HG03565 (cell line): ENCODE measurements around the gene ERI3.

Experiments used
- ATAC-seq: cut with Tn5 transposase; IDR thresholded peaks from one replicate; pipeline ENCODE4 v1.9.1; 2021; ENCODE audit warnings: mild to moderate bottlenecking, moderate library complexity; ENCODE audit not compliant: unreplicated experiment

ERI3 gene

DNA sequence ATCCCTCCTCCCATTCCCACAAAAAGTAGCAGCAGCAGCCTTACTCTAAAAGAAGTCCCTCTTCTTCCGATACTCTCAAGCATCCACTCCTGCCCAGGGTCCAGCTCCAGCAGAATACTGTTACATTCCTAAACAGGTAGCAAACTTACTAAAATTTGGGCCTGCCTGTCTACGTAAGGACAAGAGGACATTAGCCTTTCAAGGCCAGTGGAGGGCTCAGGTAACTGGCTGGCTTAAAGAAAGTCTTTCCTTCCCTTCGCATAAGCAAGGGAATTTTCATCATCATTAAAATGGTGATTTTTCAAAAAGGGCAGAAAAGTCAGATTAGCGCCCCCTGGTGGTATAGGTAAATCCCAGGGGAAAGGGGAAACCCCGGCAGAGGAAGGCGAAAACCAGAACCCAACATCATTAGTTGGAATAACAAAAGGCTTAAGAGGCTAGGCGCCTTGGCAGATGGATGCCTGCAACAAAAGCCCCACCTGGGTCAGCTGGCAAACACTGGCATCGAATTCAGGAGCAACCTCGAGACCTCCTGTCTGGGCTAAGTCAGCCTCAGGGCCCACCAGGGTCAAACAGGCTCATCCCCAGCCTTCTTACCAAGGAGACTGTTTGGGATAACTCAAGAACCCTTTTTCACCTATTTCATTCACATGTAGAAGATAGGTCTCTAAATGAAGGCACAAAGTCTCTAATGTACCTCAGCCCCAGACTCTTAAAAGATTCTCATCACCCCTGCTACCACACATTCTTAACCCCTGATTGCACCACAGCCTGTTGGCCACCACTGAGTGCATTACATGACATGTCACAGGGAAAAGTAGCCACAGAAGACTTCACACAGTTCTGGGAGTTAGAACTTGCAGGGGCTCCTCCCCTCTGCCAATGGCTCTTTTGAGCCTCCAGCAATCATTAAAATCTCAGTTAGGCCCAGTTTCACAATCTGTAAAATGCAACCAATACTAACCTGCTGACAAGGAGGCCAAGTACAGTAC, 36.7 kb downstream of the ERI3 start:
- no peak for ATAC-seq

DNA sequence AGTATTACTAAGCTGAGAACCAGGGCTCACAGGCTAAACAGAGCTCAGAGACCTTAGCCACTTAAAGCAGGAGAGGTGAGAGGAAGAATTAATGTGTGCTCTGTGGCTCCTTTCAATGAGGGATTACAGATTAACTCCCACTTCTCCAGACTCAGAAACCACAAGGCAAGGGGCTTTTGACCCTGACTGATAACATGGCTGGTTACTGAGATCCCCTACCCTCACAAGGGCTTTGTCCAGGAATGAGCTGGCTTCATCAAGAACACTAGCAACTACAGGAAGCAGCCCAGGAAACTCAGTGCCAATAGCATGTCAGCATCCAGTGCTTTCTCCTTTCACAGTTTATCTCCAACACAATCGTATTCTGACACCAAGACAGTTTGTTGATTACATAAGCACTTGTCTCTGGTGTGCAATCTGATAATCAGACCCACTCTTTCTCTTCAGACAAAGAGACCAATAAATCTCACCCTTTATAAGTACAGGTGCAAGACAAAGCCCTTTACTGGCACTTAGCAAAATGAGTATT, 38.8 kb downstream of the ERI3 start:
- no peak for ATAC-seq

GRCh38 chr1:44315521-44315920, 39.5 kb downstream of the ERI3 start:
- no peak for ATAC-seq

DNA sequence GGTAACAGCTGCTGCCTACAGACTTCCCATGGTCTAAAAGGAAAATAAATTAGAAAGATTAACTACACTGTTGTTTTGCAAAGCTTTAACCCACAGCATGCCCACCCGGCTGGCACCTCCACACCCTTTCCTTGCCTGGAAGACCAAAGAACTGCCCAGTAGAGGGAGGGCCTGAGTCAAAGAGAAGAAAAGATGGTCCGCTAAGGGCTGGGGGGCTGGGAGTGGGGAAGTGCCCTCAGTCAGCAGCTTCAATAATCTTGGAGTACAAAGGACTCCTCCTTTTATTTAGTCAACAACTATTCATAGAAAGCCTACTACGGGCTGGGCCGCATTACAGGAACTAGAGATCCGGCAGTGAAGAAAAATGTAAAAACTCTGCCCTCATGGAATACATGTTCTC, 40.6 kb downstream of the ERI3 start:
- no peak for ATAC-seq

- no peak for ATAC-seq
Measured at GRCh38 chr1:44313265-44313918, 41.7 kb downstream of the ERI3 start.

GRCh38 chr1:44312399-44313196, 42.5 kb downstream of the ERI3 start:
- ATAC-seq, result no peak

DNA sequence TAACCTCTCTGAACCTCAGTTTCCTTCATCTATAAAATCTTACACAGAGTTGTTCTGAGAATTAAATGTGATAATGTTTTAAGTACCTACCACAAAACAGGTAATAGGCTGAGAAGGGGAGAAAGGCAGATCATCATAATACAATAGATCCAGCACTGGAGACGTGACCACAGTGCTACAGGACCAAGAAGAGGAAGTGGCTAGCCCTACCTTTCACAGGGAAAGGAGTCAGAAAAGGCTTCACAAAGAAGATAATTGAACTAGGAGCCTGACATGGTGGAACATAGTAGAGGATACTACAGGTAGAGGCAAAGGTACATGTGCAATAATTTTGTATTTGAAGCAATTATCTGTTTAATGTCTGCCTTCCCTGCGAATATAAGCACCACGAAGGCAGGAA, 45.1 kb downstream of the ERI3 start:
- ATAC-seq, result no peak

GRCh38 chr1:44305962-44306422, 49.1 kb downstream of the ERI3 start:
- no peak for ATAC-seq

GRCh38 chr1:44303532-44303931, 51.5 kb downstream of the ERI3 start:
- no peak for ATAC-seq

DNA sequence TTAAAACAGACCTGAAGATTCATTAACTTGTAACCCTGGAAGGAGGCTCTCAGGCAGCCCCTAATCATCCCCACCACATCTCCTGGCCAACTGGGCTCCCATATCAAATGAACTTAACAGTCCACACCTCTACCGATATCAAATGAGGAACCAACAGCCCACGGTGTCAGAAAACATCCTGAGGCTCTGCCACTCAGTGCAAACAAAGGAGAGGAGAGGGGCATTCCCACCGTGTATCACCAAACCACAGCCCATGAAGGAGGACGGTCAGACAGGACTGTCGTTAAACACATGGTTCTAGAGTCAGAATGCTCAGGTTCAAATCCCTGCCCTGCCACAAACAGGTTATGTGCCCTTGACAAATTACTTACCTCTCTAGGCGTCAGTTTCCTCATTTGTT, 52.5 kb downstream of the ERI3 start:
- no peak for ATAC-seq

GRCh38 chr1:44301442-44301841, 53.6 kb downstream of the ERI3 start:
- ATAC-seq, result no peak

- no peak for ATAC-seq
Measured at GRCh38 chr1:44300852-44301251, 54.2 kb downstream of the ERI3 start.

GRCh38 chr1:44297695-44298400, 57.2 kb downstream of the ERI3 start:
- ATAC-seq, result no peak

DNA sequence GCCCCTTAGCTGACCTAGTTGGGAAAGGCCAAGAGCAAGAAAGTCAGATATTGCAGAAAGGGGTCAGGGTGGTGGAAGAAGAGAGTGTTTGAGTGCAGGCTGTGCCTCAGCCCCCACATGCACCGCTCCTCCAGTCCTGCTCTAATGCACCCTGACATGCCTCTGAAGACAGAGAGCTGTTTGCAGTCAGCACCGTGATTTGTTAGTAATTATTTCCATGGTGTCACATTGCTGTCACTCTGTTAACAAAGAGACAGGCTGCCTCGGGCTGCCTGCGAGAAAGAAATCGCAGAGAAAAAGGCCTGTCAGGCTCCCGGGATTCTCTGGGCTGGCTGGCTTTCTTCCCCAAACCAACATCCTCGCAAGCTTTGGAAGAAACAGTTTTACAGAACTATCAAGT, 58.3 kb downstream of the ERI3 start:
- no peak for ATAC-seq

GRCh38 chr1:44296086-44296485, 59.0 kb downstream of the ERI3 start:
- ATAC-seq, result no peak

DNA sequence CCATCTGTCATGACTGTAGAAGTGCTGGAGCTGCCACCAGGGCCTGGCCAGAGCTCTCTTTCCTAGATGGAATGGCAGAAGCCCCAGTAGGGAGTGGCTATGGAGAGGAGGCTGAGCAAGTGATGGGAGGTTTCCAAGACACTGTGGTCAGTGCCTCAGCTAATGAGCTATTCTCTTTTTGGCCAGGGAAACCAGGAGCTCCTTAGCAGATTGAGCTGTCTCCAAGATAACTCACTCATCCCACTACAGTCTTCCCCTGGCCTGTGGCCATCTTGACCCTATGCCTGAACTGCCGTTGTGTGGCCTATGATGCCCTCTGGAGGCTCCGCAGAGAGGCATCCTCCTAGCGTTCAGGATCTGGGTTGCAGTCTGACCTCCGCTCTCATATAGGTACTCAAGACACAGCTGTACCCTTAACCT, 60.5 kb downstream of the ERI3 start:
- no peak for ATAC-seq

DNA sequence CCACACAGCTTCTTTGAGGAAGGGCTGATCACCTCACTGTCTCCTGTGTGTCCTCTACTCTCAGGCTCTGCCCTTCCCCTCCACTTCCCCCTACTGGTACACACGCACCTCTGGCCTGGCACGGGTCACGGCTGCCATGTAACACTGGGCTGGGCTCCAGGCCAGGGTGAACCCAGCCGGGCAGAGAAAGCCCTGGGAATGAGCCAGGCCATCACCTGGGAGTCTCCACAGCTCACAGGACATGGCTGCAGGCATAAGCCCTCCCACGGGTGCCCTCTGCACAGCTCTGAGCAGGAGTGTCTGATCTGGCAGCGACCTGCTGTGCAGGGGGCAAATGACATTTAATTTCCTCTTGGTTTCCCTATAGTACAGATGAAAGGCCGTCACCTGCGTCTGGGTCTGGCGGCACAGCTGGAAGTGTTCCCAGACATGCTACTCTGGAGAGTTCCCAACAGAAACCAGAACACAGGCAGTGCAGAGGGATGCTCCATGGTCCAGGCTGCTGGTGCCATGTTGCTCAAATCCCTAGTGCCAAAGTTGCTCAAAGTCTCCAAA, 61.2 kb downstream of the ERI3 start:
- no peak for ATAC-seq

DNA sequence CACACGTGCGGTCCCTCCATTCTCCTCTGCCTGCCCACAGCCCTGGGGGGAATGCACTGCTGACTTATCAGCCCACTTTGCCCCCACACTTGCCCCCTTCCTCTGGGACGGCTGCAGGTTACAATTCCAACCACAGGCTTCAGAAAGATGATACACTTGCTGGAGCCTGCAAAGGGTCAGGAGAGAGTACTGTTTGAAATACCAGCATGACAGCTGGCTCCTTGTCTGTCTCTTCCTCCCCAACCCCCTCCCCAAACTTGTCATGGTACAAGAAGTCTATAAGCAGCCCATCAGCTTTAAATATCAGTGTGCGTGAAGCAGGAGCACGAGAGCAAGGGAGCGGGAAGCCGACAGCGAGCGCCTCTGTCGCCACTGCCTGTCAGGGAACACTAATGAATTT, 62.4 kb downstream of the ERI3 start:
- no peak for ATAC-seq

DNA sequence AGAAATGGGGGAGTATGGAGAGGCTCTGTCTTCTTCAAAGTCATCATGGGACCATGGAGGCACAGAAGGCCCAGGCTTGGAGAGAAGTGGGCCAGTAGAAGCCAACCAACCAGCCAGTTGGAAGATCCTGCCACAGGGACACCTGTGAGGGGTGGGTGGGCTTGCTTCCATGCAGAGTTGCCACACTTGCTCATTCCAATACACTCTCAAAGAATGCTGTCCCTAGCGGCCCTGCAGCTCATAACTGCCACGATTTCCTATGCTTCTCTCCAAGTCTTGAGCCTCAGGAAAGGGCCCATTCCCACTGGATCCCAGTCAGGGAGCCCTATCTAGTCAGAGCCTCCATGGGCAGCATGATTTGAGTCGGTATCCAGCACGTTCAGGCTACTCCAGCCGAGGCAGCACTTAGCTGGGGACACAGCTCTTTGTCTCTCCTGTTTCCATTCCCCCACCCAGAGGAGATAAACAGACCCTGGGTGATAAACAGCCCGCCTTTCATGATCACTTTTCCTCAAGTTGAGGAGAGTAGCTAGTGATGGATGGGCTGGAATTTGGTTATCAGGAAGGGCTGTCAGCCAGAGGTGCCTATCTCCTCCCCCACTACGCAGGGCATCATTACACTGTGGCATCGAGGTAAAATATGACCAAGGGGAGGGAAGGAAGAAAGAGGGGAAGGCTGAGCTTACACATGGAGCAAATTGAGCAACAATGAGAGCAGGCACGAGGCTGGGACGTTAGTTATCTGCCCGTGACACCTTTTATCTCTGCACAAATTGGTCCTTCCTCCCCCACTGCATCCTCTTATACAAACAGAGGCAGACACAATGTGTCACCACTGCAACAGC, 64.6 kb downstream of the ERI3 start:
- ATAC-seq, result no peak
